Activated naive CD4-positive, alpha-beta T cell treated with anti-CD3 and anti-CD28 coated beads, Interleukin-2, amount 50 U/mL, for 16 hours (primary cell): ENCODE measurements around the gene SCYGR1.

Source experiments
- DNase-seq: peaks from one replicate; pipeline ENCODE4 v3.0.0-alpha.2; 2020

Gene SCYGR1

DNA sequence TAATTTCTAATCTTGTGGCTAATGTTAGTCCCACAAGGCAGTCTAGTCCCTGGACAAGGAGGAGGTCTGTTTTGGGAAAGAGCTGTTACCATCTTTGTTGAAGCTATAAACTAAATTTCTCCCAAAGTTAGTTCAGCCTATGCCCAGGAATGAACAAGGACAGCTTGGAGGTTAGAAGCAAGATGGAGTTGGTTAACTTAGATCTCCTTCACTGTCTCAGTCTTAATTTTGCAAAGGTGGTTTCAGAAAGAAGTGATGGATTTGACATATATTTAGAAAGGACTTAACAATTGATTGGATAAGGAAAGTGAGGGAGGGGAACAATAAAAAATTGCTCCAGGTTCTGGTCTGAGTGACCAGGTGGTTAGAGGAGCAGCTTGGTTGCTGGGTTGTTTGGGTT lies 14.6 kb upstream of the SCYGR1 start:
- no peak for DNase-seq

DNA sequence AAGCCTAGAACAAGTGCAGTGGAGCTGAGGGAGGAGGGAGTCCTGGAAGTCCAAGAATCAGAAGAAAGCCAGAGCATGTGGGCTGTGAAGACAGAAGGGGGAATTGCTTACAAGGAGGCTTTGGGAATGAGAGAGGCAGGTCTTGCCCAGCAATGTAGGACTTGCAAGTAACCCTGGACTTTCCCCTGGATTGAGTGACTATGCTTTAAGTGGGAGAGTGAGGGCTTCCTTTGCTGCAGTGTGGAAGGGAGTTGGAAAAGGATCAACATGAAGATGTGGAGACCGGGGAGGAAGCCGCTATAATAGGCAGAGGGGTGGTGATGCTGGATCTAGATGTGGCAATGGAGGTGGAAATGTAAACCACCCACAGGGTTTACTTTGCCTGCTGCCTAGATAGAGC lies 13.8 kb upstream of the SCYGR1 start:
- DNase-seq: no peak

DNA sequence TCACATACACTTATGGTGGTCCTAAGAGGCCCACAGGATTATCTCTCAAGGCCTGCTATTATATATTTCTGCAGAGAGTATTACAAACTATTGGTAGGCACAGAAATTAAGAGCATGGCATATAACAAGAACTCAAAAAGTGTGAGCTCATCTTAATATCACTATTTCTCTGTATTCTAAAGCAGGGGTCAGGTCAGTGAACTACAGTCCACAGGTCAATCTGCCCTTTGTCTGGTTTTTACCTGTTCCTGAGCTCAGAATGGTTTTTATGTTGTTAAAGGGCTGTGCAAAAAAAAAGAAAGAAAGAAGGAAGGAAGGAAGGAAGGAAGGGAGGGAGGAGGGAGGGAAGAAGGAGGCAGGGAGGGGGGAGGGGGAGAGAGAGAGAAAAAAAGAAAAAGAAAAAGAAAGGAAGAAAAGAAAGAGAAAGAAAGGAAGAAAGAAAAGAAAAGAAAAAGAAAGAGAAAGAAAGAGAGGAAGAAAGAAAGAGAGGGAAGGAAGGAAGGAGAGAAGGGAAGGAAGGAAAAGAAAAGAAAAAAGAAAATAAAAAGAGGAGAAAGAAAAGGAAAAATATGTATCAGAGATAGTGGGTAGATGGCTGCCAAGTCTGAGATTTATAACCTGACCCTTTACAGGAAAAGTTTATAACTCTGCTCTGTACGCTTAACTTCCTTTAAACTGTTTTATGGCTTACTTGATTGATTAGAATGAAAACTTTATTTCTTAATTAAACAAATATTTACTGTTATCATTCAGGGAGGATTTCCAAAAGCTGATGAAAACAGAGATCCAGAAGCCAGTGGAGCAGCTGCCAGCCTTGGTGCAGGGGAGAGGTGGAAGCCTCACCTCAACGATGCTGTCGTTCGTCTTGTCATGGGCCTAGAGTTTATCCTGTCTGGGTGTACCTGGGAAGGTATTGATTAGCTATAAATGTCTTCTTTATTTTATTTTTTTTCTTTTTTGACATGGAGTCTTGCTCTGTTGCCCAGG lies 11.2 kb upstream of the SCYGR1 start:
- no peak for DNase-seq

DNA sequence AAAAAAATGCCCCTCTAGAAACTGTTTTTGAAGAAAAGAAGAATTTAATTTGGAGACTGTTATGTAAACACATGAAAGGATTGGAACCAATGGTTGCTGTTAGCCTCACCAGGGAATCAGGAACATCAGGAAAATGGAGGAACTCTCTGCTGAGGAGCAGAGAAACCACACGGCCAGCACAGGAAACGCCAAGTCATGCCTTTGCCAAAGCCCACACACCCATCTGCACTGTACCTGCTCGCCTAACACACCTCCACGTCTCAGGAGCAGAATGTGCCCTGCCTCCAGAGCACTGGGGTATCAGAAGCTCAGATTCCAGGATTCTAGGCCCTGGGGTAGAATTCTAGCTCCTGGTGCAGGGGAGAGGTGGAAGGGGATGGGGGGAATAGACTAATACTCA lies 9.8 kb upstream of the SCYGR1 start:
- no peak for DNase-seq

DNA sequence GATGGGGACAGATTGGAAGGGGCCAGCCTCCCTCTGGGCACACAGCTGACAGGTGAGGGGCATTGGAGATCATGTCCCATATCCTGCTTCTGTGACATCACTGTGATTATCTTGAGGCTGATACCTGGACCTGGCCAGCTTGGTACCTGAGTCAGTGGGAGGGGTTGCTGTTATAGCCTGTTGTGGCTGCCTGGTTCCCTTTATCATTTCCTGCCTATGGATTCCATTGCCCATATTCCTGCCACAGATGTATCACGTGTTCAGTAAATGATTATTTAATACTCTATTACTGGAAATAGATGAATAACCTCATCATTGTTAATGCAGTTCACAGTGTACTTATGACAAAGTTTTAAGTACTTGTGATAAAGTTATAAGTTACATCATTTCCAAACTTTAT lies 7.8 kb upstream of the SCYGR1 start:
- DNase-seq: no peak

DNA sequence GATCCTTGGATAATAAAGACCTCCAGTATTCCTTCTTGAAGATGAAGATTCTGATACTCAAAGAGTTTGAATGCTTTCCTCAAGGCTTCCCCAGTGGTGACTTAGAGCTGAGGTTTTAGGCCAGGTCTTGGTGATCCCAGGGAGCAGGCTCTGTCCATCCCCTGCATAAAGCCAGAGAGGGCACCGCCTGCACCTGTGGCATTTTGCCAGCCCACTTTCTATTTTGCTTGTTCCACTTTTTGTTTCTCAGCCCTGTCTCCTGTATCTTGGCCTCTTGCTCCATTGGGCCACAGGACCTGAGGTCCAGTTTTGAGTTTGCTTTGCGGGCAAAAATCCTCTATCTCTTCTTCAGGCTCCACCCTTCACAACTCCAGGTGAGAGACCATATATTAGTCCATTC lies 6.7 kb upstream of the SCYGR1 start:
- no peak for DNase-seq

DNA sequence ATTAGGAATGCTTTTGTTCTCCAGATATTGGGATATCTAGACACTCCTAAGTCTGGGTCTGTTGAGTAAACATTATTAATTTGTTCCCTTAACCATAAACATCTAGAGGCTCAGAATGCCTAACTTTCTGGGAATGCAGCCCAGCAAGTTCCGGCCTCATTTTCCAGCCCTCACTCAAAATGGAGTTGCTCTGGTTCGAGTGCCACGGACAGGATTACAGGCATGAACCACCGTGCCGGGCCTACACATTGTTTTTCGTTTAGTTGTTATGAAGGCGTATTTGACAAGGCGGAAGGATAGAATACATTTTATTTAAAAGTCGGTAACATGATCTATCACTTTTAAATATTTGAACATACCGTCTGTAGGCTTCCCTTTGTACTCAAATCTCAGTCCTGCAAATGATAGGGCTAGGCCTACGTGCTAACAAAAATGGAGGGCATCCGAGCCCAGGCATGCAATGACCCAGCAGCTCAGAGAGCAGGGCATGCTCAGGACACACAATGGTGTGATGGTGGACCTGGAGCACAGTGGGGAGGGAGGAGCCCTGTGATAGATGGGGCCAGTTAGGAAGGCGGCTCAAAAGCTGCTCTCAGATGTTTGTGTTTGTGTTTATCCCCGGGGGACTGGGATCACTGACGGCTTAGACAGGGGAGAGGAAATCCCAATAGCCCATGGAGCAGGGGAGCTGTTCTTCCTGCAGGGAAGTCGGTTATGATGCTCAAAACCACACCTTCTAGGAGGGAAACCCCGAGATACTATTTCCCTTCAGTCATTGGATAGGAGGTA lies 2.9 kb upstream of the SCYGR1 start:
- no peak for DNase-seq

DNA sequence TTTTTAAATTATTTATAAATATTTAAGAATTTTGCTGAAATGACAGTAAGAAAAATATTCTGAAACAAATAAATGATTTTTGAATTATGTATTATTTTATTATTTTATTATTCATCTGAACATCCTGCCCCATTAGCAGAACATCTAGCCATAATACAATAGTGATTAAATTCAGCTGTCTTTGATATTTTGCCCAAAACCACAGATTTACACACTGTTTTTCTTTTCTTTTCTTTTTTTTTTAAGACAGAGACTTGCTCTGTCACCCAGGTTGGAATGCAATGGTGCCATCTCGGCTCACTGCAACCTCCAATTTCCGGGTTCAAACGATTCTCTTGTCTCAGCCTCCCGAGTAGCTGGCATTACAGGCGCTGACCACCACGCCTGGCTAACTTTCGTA lies 1.9 kb upstream of the SCYGR1 start:
- no peak for DNase-seq

DNA sequence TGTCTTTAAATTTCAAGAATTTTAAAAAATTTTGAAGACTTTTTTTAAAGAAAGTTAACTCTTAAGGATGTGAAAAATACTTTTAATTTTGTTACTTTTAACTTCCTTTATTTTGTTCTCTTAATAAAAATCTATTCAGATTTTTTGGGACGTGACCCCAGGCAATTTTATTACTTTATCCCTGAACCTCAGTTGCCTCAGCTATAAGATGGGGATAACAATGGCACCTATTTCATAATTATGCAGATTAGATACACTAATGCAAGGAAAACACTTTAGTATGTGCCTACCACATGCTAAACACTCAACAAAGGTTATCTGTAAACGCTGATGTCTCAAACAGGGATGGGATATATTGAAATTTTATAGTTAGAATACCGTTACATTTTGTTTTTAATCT lies 1.5 kb upstream of the SCYGR1 start:
- DNase-seq: no peak

DNA sequence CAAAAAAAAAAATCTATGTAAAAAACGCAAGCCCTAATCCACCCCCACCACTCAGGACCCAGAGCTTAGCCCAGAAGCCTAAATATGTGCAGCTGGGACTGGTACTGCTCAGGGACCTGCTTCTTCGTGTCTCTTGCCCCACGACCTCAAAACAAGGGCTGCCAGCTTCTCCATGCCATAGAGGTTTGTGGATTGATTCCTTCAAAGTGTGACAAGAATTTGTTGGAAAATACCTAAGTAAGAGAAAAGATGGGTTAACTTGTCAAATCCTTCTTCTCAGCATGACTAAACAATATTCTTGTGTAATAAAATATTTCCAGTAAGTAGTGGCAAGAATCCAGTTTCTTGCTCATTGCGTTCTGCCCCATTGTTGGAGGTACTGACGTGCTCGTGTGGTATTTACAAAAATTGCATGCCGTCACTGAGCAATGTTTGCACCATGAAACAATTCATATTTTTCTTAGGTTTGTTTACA lies 825 bp upstream of the SCYGR1 start:
- DNase-seq: no peak

DNA sequence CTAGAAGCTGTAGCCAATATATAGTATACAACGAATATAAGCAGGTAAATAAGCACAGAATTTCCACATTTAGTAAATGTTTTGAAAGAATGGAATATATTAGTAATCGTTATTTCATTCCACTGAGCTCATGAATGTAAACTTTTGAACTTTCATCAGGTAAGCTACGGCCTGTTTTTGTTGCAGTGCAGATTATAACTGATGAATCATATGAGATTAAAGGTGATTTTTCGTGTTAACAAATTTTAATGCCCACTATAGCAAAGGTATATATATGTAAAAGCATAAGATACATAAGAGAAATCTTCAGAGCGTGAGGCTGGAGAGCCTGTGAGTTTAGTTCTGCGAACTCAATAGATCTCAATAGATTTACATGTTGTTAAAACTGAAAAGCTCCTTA lies 1.1 kb downstream of the SCYGR1 start:
- DNase-seq: no peak

DNA sequence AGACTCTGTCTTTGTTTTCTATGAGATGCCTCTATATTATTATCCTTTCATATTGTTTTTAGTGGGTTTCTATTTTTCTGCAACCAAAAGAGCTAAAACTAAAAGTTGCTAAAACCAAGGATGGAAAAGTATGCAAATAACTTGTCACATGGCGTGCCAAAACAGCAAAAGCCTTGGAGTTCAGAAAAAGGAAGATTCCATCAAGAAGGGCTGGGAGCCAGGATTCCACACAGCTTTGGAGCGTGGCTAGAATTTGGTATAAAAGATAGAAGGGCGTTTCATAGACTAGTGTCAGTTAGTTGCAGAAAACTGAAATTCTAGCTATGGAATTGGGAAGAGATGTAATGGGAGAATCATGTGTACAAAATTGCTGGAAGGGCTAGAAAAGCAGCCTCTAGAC lies 4.1 kb downstream of the SCYGR1 start:
- no peak for DNase-seq

DNA sequence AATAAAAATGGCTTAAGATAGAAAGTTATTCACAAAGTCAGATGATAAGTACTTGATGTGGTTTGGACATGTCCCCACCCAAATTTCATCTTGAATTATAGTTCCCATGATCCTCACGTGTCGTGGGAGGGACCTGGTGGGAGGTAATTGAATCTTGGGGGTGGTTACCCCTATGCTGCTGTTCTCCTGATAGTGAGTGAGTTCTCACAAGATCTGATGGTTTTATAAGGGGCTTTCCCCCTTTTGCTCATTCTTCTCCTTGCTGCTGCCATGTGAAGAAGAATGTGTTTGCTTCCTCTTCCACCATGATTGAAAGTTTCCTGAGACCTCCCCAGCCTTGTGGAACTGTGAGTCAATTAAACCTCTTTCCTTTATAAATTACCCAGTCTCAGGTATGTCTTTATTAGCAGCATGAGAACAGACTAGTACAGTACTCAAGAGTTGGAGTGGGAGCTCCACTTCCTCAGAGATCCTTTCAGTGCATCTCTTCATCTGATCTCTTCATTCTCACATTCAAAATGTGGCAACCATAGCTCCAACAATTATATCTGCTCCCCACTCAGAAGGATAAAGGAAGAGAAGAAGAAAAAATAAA lies 5.4 kb downstream of the SCYGR1 start:
- peak; percentile 31 for DNase-seq

DNA sequence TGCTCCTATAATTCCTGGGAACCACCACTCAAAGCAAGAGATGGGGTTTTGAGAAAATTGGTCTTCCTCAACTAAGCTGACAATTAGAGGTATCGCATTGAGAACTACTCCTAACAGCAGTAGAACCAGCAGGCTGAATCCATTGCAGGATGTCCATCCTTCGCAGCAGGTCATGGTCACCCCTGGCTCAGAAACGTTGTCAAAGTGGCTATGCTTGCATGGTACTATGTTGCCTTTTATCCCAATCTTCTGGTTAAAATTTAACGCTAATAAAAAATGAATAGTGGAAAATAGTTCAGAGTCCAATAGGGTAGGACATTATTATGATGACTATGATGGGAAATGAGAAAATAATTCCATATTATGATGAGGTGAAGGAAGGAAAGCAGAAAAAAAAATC lies 8.7 kb downstream of the SCYGR1 start, which contains the start of gene TM4SF20:
Gene TM4SF20, minus strand, starts transcription at position 212 of the 400 bp plus-strand sequence. Its CDS starts 38 bp downstream, at position 174.
- no peak for DNase-seq

DNA sequence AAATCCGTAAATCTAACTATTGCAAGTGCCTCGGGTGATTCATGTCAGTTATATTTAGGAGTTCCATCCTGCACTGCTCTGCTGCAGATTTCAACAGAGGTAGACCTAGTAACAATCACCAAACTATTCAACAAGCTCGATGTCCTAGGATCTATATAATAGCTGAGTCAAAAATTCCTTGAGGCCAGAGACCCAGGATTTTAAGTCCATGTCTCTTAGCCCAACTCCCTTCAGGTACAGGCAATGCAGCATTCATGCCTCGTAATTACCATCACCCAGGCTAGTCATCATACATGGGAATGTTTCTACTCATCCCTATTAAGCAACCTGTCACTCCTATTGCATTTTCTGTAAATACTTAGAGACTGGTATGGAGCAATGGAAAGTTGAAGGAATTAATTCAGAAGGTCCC lies 9.4 kb downstream of the SCYGR1 start:
- no peak for DNase-seq

DNA sequence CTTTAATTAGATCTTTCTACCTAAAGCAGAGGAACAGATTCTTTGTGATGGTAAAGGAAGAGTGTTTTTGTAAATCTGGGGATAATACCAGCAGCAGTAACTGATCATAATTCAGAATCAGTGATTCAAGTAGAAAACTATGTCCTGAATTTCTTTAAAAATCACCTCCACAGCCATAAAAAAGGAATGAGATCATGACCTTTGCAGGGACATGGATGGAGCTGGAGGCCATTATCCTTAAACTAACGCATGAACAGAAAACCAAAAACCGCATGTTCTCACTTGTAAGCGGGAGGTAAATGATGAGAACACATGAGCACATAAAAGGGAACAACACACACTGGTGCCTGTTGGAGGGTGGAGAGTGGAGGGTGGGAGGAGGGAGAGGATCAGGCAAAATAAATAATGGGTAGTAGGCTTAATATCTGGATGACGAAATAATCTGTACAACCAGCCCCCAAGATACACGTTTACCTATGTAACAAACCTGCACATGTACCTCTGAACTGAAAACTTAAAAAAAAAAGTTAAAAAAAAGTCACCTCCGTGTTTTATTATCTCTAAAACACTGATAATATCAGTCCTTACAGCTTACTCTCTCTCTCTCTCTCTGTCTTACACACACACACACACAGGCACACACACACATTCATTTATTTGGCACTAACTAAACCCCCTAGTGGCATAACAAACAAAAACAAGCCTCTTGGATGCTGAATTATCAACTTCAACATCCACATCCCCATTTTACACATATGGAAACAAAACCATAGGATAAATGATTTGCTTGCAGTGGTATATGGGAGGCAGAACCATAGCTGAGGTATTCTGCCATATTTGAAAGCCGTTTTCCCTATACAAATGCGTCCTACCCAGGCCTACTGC lies 10.0 kb downstream of the SCYGR1 start:
- DNase-seq: no peak

DNA sequence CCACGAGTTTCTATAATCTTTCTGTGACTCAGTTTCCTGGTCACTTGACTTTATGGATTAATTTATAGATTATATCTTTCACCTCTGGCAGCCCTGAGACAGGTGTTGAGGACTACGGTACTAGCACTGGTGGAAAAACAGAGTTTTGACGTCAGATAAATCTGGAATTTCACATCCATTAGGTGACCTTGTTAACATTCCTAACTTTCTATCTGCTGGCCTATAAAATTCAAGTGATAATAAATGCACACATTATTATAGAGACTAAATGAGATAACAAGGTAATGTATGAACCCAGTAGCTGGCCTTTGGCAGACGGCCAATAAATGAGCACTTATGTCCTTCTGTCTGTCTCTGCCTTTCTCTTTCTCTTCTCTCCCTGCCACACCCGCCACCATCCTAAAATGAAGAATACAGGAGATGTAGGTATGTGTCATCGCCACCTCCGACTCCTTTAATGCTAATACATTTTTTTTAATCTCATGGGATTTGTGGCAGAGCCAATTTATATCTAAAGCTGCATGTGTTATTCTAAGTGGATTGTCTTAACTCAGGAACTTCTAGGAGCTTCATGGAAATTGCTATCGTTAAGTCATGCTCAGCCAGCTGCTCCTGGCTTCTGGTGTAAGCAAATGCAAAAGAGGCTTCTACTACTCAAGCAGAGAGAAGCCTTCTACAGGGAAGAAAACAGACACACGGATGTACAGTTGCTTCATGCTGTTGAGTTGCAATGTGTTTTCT lies 10.9 kb downstream of the SCYGR1 start:
- no peak for DNase-seq

DNA sequence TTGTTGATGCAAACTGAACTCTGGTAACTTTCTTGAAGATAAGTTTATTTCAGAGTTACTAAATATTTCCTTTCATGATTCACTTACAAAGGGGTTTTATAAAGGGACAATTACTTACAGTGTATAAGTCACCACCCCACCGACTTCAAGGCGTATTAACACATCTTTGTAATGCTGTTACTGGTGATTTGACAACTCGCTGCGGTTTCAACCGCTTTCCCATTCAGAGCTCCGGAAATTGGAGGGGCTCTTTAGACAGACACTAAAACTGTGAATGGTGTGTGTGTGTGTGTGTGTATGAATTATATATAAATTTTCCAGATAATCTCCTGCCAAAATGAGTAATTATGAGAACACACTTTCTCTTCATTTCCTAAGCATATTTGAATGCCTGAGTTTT lies 13.6 kb downstream of the SCYGR1 start:
- peak; percentile 35 for DNase-seq

DNA sequence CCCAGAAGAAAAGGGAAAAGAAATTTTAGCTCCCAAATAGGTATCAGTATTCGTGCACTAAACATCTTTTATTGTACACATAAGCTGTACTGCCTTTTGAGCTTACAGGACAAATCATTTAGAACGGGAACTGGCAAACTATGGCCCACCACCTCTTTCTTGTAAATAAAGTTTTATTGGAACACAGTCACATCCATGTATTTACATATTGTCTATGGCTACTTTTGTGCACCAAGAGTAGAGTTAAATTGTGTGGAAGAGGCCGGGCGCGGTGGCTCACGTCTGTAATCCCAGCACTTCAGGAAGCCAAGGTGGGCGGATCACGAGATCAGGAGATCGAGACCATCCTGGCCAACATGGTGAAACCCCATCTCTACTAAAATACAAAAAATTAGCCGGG lies 14.4 kb downstream of the SCYGR1 start:
- DNase-seq: no peak

DNA sequence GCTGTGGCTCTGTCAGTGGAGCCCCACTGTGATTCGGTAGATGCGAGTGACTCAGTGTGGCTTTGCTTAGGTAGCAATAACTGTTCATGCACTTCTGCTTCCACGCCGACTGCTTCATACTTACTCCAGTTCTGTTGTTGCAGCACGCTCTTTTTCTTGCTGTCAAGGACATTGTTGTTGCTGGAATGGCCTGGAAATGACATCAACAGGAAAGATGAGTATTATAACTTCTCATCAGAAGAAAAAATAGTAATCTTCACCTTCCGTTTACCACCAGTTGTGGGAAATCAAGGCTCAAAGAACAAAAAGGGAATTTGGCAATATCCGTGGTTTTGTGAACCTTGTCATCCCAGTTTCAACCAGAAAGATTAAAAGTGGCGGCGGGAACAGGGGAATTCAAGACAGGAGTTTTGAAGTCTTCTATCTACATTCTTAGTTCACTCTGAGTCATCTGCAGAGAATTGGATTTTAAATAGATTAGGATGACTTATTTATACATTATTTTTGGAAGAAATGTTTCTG lies 16.9 kb downstream of the SCYGR1 start:
- no peak for DNase-seq

DNA sequence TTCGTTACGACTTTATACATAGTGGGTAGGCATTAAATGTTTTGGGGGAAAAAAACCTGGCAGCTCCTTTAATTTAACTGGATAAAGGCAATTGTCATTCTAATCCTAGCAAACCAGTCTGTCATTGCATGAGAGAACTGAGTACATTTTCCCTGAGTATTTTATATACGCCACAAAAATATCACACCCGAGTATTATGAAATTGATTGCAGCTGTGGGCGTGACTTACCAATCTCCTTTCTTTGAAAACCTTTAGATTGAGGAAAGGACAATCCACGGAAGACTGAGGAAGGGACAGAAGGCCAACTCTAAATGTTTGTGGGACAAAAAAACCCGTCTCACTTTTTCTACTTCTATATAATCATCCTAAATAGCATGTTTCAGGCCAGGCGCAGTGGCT lies 17.7 kb downstream of the SCYGR1 start:
- no peak for DNase-seq
